ENCODE measurements around the gene GATD1.

GATD1 gene, protein sequence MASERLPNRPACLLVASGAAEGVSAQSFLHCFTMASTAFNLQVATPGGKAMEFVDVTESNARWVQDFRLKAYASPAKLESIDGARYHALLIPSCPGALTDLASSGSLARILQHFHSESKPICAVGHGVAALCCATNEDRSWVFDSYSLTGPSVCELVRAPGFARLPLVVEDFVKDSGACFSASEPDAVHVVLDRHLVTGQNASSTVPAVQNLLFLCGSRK

DNA sequence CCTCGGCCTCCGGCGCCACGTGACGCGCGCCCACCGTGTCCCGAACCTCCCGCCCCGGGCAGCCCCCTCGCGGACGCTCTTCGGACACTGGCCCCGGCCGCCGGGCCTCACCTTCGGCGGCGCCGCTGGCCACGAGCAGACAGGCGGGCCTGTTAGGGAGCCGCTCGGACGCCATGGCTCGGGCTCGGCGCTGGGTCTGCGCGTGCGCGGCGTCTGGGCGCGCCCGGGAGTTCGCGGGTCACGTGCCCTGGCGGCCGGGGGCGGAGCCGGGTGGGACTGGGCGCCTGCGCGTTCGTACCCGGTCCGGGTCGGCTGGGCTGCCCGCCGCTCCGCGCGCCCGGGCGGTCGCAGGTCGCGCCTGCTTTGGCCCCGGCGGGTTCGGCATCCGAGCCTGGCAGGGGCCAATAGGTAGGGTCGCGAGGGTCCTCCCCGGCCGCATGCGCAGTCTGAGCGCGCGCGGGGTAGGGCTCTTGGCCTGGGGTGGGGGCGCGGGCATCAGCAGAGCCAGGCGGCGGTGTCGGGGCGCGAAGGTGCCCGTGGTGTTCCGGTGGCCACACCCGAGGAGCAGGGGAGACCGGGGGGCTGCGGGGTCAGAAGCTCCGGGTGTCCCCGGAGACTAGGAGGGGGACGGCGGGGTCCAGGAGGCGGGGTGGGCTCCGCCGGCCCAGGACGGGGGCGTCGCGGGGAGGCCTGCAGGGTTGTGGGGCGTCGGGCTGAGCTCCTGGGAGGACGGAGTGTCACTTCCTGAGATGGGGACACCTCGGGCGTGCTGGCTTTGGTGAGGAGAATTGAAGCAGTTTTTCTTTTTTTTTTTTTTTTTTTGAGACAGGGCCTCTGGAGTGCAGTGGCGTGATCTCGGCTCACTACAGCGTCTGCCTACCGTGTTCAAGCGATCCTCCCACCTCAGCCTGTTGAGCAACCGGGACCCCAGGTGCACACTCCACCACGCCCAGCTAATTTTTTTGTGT, at the start of gene GATD1:
TSS of gene GATD1 (minus strand) at position 200 of the 968 bp plus-strand sequence. CDS start at position 175, 25 bp downstream.
- DNase-seq (ENCODE audit: extremely low read depth in 1 of 2, low read depth in 1 of 2), result peak; percentile 84 to 89

DNA sequence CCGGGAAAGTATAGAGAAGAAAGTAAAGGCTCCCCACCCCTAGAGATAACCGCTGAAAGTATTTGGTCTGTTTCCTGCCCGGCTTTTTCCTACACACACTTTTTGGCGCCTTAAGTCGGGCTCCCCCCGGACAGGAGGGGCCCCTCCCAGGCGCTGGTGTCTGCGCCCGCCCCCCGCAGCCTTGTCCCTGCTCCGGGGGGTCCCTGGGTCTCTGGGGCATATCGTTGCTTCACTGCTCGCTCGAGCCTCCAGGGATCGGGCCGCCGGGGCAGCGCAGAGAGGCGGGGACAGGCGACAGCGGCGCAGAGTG, 49.5 kb upstream of the GATD1 start:
- DNase-seq (ENCODE audit: extremely low read depth in 1 of 2, low read depth in 1 of 2), result no peak

DNA sequence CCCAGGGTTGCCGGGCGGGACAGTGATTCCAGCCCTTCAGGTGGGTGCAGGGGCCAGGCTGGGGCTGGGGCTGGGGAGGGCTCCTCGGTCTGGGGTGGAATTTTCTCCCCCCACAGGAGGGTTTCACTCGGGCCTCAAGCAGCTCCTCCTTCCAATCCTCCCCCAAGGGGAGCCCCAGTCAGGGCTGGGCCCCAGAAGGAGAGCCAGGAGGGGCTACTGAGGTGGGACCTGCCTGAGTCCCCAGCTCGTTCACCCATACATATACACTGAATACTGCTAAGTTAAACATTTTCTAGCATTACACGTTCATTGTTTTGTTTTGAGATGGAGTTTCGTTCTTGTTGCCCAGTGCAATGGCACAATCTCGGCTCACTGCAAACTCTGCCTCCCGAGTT, 48.9 kb upstream of the GATD1 start:
- DNase-seq (ENCODE audit: extremely low read depth in 1 of 2, low read depth in 1 of 2), result no peak

DNA sequence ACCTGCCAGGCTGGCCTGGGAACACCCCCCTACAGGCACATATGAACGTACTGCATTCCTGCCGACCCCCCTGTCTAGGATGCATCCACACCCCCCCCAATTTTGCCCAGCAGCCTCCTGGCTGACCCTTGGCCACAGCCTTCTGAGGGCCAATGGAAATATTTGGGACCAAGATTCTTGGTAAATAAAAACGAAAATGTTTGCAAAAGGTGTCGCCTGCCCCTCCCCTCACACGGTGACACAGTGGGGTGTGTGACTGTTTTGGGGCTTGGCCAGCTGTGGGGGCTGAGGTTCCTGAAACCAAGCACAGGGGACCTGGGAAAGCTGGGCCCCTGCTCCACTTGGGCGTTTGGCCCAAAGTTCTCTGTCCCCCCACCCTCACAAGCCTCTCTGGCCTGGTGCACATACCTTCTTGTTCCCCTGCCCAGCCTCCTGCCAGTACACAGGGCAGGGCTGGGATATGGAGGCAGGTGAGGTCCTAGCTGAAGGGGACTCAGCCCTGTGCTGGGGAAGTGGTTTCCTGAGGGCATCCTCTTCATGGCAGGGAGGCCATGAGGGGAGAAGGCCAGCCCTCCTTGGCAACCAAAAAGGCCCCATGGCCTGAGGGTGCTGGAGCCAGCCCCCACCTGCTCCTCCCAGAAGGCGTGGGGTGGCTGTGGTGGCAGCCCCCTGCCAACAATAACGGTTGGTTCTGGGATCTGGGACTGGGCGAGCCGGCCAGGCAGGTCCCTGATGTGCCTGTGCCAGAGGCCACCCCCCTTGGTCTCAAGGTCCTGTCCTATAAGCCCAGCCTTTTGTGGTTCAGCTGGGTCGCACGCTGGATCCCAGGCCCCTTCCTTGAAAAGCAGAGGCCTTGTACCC, 48.3 kb upstream of the GATD1 start:
- no peak for DNase-seq (ENCODE audit: extremely low read depth in 1 of 2, low read depth in 1 of 2)

DNA sequence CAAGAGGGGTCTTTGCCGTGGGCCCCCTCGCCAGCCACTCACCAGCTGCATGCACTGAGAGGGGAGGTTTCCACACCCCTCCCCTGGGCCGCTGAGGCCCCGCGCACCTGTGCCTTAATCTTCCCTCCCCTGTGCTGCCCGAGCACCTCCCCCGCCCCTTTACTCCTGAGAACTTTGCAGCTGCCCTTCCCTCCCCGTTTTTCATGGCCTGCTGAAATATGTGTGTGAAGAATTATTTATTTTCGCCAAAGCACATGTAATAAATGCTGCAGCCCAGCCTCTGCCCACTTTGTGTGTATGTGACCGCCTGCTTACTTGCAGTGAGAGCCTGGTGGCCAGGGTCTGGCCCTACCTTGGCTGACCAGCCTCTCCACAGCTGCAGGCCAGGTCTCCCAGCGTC, 47.7 kb upstream of the GATD1 start:
- no peak for DNase-seq (ENCODE audit: extremely low read depth in 1 of 2, low read depth in 1 of 2)

DNA sequence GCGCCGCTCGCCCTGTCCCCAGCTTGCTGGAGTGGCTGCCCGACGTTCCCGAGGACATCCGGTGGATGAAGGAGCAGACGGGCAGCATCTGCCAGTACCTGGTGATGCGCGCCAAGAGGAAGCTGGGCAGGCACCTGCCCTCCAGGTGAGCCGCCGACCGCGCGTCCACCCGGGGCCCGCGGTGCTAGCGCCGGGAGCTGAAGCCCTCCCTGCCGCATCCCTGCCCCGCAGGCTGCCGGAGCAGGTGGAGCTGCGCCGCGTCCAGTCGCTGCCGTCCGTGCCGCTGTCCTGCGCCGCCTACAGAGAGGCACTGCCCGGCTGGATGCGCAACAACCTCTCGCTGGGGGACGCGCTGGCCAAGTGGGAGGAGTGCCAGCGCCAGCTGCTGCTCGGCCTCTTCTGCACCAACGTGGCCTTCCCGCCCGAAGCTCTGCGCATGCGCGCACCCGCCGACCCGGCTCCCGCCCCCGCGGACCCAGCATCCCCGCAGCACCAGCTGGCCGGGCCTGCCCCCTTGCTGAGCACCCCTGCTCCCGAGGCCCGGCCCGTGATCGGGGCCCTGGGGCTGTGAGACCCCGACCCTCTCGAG, 47.1 kb upstream of the GATD1 start:
- DNase-seq (ENCODE audit: extremely low read depth in 1 of 2, low read depth in 1 of 2), result no peak

DNA sequence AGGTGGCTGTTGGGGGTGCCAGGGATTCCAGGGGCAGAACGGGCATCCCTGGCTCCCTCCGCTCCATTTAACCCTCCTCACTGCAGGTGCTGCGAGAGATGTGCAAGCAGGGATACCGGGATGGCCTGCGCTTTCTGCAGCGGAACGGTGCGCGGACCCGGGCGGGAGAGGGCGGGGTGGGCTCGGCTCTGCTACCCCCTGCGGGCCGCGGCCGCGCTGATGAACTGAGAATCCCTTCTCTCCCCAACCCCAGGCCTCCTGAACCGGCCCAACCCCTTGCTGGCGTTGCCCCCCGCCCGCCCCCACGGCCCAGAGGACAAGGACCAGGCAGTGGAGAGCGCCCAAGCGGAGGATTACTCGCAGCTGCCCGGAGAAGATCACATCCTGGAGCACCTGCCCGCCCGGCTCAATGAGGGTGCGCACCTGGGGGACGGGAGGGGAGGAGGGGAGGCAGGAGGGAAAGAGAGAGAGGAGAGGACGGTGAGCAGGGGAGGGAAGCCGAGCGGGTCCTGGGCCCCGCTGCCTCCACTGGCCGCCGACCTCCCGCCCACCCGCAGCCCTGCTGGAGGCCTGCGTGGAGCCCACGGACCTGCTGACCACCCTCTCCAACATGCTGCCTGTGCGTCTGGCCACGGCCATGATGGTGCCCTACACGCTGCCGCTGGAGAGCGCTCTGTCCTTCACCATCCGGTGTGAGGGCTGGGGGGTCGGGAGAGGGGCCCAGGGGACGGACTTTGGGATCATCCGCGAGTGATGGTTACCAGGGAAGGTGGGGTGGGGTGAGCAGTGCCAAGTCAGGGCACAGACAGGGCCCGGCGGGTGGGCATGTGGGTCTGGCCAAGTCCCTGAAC, 46.4 kb upstream of the GATD1 start:
- DNase-seq (ENCODE audit: extremely low read depth in 1 of 2, low read depth in 1 of 2), result no peak

DNA sequence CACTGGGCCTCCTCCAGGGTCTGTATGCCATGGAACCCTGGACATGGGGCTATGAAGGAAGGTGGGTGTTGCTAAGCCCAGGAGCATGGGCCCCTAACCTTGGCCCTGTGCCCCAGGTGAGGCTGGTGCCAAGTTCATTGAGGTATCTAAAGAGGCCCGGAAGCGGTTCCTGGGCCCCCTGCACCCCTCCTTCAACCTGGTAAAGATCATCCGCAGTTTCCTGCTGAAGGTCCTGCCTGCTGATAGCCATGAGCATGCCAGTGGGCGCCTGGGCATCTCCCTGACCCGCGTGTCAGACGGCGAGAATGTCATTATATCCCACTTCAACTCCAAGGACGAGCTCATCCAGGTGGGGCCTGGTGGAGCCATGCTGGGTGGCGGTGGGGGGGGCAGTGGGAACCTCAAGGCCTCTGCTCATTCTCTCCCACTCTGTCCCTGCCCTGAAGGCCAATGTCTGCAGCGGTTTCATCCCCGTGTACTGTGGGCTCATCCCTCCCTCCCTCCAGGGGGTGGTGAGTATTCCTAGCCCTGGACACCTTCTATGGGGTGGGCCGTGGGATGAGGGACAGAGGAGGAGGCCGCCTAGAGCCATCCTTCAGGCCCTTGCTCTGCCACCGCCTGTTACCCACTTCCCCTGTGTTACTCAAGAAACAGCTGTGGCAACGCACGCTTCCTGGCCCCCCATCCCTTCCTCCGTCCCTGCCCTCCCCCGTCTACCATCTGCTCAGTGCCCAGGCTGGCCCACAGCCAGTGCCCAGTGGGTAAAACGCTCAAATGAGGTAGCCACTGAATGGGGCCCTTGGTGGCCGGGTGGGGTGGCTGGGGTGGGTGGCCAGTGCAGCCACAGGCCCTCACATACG, 44.5 kb upstream of the GATD1 start:
- DNase-seq (ENCODE audit: extremely low read depth in 1 of 2, low read depth in 1 of 2), result no peak

DNA sequence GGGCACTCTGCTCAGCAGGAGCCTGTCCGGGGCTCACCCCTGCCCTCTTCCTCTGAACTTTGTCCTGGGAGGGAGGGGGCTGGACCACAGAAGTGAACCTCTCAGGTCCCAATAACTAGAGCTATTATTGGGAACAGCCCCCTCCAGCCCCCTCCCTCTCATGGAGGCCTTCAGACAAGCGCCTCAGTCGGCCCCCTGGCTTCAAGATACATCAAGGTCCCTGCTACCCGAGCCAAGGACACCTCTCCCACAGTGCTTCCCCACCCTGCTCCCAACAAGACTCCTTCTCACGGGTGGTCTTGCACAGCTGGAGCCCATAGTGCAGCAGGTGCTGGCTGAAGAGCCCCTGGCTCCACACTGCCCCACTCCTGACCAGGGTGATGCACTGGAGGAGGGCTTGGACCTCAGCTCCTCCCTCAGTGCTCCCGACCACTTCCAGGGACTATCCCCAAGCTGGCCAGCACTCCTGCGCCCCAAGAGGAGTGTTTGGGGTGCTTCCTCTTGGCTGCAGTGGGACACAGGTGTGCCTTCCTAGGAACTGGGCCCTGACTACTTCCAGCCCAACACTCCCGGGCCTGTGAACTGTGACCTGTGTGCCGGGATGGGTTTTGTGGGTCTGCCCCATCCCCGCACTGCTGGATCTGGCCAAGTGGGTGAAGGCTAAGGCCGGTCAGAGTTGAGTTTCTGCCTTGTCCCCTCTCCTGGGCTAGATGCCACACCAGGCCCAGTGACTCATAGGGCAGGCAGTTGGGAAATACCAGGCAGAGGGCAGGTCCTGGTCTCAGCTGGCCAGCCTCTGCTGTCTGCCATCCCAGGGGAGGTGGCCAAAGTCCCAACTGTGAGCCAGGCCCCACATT, 43.6 kb upstream of the GATD1 start:
- DNase-seq (ENCODE audit: extremely low read depth in 1 of 2, low read depth in 1 of 2), result no peak

DNA sequence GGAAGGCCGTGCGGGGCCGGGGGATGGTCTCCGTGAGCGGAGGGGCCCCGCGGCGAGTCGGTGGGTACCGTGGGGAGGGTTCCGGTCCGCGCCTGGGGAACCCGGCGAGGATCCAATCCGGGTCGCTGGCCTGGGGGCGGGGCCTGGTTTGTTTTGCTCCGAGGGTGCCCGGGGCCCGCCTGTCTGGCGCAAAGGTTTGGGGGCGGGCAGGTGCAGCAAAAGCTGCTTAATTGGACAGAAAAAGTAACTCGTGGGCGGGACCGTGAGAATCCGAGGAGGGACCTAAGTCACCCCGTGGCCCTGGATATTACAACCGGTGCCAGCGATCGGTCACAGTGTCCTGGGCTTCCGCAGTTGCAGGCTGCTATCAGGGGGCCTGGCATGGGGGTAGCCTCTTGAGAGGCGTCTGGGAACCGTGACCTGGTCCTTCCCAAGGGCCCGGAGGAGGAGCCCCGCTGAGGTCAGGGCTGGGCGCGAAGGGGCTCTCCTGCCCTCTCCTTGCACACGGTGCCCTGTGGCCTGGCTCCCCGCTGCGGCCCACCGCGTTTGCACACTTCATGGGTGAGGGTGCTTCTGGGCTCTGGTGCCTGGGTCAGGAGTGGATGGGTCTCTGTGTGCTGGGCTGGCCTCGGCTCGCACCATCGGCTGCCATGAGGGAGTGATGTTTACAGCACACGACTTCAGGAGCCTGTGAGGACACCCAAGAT, 42.8 kb upstream of the GATD1 start:
- DNase-seq (ENCODE audit: extremely low read depth in 1 of 2, low read depth in 1 of 2), result peak; percentile 85 to 90

DNA sequence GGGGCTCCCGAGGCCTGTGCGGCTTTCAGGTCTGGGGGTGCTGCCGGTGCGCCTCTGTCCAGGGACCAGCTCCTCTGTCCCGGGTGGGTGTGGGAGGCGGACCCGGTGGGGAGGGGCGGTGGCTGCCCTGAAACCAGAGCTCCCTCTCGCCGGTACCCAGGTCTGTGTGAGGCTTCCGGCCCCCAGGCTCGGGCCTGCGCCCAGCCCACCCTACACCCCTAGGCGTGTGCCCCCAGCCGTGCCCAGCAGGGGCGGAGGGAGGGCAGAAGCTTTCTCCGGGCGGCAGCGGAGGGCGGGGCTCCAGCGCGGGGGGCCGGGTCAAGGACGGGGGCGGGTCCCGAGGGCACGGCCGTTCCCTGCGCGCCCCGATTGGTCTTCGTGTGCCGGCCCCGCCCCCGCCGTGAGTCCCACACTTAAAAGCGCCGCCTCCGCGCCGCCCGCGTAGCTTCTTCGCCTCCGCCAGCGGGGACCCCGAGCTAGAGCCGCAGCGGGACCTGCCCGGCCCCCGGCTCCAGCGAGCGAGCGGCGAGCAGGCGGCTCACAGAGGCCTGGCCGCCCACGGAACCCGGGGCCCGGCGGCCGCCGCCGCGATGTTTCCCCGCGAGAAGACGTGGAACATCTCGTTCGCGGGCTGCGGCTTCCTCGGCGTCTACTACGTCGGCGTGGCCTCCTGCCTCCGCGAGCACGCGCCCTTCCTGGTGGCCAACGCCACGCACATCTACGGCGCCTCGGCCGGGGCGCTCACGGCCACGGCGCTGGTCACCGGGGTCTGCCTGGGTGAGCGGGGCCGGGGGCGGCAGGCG, 42.0 kb upstream of the GATD1 start:
- peak; percentile 79 to 82 for DNase-seq (ENCODE audit: extremely low read depth in 1 of 2, low read depth in 1 of 2)

DNA sequence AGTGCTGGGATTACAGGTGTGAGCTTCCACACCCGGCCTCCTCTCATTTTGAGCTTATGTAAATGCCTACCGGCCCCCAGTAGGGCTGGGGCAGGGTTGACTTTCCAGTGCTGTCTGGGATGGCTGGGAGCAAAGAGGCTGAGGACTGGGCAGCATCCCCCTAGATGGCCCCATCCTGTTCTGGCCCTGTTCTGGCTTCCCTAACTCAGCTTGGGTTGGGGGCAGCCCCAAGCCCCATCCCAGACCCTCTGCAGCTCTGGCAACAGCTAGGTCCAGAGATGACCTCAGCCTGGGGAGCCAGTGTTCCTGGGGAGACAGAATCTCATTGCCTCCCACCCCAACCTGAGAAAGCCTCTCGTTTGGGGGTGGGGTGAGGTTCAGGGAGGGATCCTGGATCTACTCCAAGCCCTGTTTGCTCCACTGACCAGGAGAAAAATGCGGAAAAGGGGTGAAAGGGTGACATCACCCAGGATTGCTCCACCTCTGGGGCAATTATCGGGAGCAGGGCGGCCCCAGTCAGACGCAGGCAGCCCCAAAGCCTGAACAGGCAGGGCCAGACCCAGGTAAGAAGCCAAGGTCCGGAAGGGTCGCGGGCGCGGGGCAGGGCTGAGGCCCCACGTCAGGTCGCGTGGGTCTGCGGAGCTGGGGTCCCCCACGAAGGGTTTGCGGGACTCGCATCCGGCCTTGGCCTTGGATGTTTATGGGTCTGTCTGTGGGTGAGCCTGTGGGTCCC, 41.3 kb upstream of the GATD1 start, which contains the start of gene PNPLA2:
TSS of gene PNPLA2 (plus strand) at position 519 of the 733 bp plus-strand sequence. CDS start 805 bp downstream, outside the sequence.
- DNase-seq (ENCODE audit: extremely low read depth in 1 of 2, low read depth in 1 of 2), result no peak

DNA sequence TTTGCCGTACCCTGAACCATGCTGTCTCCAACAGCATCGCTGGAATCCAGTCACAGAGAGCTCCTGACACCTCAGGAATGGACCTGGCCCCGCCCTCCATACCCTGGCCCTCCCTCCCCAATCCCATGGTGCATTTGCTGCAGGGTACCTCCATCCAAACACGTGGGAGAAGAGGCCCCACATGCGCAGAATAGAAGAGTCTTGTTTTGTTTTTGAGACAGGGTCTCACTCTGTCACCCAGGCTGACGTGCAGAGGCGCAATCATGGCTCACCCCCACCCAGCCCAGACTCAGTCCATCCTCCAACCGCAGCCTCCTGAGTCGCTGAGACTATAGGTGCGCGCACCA, 39.1 kb upstream of the GATD1 start:
- no peak for DNase-seq (ENCODE audit: extremely low read depth in 1 of 2, low read depth in 1 of 2)

DNA sequence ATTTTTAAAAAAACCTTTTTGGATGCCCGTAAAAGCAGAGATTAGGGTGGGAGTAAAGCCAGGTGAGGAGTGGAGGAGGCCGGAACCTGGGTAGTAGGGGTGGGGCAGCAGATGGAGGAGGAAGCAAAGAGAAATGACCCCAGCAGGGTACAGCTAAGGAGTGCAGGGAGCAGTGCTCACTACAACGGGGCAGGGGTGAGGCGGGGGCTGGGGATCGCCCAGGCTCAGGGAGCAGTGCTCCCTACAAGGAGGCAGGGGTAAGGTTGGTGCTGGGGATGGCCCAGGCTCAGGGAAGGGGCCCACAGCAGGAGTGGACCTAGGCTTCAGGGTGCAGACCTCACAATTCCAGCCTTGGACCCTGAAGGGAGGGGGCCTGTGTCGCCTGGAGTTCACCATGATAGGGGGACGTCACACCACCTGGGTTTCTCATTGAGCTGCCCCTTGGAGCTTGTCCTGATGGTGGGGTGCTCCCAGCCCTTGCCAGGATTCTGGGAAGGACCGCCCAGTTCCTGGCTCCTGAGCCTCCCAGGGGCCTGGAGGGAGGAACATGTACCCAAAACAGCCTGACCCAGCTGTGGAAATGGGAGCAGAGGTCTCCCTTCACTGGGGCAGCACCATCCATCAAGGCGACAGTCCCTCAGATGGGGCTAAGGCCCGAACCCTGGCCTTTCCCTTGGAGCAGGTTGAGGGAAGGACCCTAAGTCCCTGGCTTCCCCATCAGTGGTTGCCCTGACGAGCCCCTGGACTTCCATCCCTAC, 38.6 kb upstream of the GATD1 start:
- no peak for DNase-seq (ENCODE audit: extremely low read depth in 1 of 2, low read depth in 1 of 2)

DNA sequence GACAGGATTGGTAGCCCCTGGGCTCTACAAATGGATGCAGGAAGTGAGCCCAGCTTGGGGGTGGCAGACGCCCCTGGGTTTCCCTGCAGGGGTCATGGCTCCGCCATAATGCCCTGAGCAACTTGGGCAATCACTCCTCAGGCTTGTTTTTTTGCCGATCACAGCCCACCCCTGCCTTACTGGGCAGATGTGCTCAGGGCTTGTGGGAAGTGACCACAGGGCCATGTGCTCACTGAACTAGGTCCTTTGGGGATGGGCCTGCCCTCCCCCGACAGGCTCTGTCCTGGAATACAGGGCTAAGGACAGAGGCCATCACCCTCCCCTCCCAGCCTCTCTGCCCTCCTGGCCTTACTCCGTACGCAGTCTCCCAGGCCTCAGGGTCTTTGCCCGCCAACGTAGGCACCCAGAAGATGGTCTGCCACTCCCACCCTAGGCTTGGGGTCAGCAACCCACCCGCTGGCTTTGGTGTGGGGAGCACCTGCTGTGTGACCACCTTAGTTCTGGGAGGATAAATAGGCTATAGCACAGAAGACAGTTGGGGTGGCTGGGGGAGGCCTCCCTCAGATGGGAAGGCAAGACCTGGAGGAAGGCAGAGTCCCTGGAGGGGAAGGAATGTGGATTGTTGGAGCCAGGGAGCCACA, 36.3 kb upstream of the GATD1 start:
- DNase-seq (ENCODE audit: extremely low read depth in 1 of 2, low read depth in 1 of 2), result no peak
